DMS114 treated with DMSO at 0.1 percent for 48 hours (cell line): Measurements from ENCODE around the gene UBE2J2.

ENCODE experiments used
- DNase-seq: peaks from one replicate; lab custom pipeline; 2025; ENCODE audit not compliant: unreplicated experiment; lab: John Stamatoyannopoulos, UW

The UBE2J2 gene

DNA sequence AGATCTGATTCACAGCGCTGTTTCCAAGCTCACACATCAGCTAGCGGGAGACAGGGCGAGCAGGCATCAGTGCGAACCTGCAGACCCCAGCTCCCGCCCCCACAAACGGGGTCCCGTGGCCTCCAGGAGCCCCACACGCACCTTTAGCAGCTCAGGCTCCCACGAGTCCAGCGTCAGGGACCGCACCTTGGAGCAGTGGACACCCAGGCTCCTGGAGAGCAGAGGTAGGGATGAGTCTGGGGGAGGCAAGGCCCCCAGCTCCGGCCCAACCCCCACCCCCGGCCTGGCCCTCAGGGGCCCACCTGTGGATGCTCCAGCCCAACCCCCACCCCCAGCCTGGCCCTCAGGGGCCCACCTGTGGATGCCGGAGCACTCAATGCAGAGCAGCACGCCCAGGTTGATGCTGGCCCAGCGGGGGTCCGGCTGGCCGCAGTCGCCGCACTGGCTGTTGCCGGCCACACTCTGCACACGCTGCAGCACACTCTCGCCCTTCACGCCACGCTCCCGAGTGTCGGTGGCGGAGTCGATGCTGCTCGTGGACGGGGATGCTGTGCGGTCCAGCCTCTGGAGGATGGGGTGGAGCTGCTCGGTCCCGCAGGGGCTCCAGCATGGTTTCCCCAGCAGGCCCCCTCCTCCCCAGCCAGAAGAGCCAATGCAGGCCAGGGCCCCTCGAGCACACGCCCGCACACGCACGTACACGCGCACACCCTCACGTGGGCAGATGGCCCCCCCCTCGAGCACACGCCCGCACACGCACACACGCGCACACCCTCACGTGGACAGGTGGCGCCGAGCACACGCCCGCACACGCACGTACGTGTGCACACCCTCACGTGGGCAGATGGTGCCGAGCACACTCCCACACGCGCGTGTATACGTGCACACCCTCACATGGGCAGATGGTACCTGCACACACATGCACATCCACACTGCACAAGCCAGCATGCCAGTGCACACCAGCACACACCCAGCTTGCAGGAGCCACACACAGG, 22.7 kb upstream of the UBE2J2 start:
- no peak for DNase-seq

DNA sequence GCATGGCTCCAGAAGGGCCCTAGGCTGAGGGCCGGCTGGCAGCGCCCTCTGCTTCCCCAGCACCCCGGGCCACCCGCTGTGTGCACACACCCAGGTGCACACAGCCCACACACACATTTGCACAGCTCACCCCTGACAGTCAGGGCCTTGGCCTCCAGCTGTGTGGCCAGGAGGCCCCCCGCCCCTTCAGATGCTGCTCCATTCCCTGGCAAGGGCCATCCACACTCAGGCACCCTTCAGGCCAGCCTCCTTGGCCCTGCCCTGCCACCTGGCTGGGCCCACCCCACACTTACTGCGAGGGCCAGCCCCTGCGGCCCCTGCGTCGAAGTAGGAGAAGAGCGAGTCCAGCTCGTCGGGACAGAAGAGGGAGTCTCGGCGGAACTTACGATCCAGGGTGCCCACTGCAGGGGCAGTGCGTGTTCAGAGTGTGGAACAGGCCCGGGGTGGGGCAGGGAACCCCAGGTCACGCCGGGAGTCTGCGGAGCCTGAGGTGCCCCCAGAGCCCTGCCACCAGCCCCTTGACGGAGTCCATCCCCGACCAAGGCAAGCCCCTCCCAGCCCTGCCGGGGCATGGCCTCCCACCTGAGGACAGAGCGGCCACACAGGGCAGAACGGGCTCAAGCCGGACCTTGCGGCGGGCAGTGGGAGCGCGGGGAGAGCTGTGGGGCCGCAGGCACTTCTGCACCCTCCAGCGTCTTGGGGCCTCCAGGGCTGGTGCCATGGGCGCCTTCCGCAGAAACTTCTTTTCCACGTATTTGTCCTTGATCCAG, 21.7 kb upstream of the UBE2J2 start:
- DNase-seq = no peak

DNA sequence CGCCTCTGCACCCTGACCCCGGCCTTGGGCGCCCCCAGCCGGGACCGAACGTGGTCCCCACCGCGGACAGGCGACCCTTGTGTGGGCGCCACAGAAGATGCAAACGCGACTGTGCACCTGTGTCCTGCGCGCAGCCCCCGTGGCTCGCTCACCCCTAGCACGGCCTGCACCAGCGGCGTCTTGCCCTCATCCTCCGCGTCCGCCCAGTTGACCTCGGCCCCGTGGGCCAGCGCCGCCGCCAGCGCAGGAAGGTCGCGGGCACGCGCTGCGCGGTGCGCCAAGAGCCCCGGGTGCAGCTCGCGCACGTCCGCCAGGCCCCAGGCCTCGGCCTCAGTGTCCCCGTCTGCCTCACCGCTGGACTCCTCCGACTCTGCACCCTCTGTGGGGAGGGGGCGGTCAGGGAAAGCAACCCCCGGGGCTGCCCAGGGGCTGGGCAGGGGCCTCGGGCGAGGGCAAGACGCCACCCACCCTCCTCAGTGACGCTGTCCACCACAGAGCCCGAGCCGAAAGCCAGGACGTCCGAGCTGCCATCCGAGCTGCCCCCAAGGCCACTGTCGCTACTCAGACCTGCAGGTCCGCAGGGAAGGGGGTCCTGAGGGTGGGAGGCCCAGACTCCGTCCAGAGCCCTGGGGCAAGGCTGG, 20.7 kb upstream of the UBE2J2 start:
- DNase-seq = no peak

DNA sequence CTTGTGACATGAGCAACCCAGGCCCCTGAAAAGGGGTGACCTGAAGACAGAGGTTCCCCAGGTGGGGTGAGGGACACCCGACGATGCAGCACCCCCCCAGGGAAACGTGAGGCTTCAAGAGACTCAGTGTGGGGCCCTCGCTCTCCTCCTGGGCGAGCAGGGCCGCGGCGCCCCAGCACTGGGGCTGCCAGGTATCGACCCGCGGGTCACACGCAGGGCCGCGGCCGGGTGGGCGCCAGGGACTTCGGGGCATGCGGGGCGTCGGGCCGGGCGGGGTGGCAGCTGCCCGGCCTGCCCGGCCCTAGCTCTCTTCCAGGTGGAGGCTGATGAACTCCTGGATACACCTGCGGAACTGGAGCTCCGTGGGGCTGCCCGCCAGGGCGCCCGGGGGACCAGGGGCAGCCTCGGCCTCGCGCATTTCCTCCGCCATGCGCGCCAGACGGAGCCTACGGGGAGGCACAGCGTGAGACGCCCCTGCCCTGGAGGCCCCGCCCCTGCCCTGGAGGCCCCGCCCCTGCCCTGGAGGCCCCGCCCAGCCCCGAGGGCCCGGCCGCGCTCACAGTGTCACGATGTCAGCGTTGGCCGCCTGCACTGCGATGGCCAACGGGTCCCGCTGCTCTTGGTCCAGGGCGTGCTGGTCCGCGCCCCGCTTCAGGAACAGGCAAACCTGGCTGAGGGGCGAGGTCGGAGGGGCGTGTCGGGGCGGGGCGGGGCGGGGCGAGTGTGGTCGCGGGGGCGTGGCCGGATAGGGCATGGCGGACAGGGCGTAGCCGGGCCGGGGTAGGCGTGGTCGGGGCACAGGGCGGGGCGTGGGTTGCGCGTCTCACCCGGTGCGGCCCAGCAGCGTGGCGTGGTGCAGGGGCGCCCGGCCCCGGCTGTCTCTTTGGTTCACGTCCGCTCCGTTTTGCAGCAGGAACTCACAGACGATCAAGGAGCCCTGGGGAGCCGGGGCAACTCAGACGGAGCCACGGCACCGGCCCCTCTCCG, 19.9 kb upstream of the UBE2J2 start:
- no peak for DNase-seq

DNA sequence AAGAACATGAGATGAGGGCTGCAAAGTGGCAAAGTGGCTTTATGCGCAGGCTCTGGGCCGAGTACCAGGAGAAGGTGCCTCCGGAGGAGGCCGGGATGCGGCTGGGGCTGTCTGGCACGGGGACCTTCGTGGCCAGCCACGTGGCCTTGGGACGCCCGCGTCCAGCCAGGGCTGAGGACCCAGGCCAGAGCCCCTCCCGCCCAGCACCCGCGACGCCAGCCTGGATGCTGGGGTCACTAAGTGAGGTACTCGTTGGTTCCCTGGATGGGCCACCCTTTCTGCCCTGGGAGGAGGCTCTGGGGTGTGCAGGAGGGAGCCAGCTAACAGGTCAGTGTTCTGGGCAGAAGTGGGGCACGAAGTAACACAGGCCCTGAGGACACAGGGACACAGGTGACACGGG, 19.2 kb upstream of the UBE2J2 start:
- no peak for DNase-seq

DNA sequence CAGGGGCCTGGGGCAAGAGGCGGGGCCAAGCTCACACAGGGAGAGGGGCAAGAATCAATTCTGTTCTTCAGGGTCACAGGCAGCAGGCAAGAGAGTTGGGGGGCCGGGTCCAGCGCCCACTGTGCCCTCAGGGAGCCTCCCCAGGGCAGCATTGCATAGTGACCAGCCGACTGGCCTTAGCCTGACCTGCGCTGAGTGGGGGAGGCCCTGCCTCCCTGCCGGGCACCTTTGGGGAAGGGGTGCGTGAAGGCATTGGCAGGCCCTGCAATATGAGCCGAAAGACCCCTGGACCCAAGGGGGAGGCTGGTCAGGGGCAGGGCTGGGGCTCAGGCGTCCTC, 18.8 kb upstream of the UBE2J2 start:
- no peak for DNase-seq

DNA sequence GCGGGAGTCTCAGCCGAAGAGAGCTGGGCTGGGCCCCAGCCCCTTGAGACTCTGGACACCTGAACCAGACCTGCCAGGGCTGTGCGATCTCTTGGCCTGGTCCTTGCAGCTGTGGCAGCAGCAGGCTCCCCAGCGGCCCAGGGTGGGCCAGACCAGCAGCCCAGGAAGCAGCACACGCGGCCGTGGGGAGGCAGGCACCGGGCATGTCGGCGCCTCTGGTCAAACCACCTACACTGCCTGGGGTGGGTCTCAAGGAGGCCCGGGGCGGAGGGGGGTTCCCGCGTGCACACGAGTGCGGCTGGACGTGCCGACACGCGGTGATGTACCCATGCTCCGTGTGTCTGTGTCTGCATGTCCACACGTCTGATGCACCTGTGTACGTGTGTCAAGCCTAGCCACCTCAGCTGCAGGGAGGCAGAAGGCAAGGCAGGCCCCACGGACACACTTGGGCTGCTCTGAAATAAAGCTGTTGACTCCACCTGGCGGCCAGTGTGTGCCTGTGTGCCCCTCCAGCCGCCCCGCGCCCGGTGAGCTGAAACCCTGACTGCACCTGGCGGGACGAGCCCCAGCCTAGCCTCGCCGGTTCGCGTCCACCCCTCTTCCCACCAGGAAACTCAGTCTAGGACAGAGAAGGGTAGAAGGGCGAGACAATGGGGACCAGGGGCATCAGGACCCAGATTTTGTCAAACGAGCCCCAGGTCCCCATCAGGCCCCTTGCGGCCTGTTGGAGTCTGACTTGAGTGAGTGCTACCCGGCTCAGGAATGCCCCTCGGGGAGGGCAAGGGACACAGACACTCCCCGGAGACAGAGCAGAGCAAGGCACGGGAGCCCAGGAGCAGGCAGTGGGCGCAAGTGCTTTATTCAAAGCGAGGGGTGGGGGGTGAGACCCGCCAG, 18.1 kb upstream of the UBE2J2 start:
- DNase-seq = no peak

DNA sequence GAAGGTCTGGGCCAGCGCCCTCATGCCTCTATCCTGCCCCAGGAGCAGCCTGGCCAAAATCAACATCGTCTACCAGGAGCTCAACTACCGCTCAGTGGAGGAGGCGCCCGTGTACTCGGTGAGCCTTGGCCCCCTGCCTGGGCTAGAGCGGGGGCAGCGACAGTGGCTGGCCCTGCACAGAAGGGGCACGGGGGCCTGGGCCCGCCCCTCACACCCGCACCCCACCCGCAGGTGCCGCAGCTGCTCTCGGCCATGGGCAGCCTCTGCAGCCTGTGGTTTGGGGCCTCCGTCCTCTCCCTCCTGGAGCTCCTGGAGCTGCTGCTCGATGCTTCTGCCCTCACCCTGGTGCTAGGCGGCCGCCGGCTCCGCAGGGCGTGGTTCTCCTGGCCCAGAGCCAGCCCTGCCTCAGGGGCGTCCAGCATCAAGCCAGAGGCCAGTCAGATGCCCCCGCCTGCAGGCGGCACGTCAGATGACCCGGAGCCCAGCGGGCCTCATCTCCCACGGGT, 17.4 kb upstream of the UBE2J2 start:
- no peak for DNase-seq

DNA sequence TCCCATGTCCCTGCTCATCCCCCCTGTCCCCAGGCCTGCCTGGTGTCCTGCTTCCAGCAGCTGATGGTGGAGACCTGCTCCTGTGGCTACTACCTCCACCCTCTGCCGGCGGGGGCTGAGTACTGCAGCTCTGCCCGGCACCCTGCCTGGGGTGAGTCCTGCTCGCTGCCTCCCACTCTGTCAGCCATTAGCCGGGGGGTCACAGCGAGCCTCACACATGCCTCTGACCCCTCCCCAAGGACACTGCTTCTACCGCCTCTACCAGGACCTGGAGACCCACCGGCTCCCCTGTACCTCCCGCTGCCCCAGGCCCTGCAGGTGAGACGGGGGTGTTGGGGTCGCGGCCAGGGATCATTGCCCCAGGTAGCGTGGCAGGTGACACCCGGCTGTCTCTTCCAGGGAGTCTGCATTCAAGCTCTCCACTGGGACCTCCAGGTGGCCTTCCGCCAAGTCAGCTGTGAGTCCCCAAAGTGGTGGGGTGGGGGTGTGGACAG, 16.6 kb upstream of the UBE2J2 start:
- no peak for DNase-seq

DNA sequence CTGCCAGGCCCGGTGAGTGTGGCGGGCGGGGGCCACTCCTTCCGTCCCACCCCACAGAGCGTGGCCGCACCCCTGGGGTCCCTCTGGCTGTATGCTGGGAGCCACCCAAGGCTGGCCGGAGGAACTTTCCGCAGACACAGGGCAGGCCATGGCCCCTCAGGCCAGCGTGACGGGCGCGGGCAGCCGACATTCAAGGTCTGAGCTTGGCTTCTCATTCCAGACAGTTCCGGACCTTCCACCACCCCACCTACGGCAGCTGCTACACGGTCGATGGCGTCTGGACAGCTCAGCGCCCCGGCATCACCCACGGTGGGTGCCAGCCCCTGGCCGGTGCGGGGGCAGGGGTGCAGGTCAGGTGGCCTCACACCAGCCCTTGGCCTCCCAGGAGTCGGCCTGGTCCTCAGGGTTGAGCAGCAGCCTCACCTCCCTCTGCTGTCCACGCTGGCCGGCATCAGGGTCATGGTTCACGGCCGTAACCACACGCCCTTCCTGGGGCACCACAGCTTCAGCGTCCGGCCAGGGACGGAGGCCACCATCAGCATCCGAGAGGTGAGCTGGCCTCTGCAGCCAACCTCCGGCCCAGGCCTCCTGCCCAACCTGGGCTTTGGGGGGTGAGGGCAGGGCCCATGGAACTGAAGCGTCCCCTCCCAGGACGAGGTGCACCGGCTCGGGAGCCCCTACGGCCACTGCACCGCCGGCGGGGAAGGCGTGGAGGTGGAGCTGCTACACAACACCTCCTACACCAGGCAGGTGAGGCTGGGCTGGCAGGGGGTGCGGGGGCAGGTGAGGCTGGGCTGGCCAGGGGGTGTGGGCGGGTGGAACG, 13.8 kb upstream of the UBE2J2 start:
- no peak for DNase-seq

DNA sequence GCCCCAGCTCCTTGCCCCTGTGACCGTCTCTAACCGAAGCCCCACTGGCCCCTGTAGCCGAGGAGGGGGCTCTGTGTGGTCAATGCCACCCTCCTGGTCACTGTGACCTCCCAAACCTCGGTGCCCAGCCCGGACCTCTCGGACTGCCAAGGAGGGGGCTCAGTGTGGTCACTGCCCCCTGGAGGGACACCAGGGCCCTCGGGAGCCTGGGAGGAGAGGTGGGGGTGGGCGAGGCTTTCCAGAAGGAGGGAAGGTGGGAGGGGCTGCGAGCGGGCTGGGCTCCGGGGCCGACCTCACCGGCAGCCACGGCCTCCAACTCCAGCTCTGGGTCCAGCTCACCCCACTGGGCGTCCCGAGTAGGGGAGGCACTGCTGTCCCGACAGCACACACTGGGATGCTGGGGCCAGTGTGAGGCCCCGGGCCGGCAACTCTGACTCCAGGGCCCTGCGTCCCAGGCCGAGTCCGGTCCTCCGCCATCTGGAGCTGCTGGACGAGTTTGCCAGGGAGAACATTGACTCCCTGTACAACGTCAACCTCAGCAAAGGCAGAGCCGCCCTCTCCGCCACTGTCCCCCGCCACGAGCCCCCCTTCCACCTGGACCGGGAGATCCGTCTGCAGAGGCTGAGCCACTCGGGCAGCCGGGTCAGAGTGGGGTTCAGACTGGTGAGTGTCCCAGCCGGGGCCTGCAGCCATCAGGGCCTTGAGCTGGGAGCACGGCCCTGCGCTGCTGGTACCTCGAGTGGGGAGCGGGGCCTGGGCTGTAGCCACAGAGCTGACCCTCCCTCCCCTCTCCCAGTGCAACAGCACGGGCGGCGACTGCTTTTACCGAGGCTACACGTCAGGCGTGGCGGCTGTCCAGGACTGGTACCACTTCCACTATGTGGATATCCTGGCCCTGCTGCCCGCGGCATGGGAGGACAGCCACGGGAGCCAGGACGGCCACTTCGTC, 12.9 kb upstream of the UBE2J2 start:
- no peak for DNase-seq

DNA sequence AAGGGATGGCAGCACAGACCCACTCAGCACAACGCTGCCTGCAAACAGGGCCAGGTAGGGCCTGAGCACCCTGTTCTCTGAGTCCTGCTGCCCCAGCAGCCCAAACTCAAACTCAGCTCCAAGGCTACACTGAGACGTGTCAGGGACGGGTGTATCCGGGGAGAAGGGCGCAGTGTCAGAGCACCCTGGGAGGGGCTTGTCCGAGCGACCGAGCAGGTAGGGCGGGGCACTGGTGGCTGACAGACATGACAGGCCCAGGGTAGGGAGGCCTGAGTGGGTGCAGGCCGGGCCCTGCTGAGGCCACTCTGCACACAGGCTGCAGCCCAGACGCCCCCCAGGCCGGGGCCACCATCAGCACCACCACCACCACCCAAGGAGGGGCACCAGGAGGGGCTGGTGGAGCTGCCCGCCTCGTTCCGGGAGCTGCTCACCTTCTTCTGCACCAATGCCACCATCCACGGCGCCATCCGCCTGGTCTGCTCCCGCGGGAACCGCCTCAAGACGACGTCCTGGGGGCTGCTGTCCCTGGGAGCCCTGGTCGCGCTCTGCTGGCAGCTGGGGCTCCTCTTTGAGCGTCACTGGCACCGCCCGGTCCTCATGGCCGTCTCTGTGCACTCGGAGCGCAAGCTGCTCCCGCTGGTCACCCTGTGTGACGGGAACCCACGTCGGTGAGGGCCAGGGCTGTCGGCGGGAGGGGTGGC, 12.1 kb upstream of the UBE2J2 start:
- no peak for DNase-seq

DNA sequence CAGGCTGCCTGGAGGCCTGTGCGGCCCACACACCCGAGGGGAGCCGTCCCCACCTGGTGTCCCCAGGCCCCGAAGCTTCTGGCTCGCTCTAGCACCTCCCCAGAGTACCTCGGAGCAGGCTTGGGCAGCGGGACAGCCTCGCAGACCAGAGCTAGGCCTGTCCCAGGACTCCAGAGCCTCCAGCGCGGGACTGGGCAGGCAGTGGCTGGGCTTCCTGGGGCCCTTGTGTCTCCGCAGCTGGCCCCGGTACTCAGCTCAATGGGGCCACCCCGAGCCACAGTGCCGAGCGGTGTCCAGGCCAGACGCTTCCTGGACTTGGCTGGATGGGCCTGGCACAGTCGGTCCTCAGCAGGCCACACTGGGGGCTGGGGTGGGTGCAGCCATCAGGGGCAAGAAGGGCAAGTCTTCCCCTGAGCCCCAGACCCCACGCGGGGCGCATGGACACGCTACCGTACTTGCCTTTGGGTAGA, 11.5 kb upstream of the UBE2J2 start:
- DNase-seq = no peak

DNA sequence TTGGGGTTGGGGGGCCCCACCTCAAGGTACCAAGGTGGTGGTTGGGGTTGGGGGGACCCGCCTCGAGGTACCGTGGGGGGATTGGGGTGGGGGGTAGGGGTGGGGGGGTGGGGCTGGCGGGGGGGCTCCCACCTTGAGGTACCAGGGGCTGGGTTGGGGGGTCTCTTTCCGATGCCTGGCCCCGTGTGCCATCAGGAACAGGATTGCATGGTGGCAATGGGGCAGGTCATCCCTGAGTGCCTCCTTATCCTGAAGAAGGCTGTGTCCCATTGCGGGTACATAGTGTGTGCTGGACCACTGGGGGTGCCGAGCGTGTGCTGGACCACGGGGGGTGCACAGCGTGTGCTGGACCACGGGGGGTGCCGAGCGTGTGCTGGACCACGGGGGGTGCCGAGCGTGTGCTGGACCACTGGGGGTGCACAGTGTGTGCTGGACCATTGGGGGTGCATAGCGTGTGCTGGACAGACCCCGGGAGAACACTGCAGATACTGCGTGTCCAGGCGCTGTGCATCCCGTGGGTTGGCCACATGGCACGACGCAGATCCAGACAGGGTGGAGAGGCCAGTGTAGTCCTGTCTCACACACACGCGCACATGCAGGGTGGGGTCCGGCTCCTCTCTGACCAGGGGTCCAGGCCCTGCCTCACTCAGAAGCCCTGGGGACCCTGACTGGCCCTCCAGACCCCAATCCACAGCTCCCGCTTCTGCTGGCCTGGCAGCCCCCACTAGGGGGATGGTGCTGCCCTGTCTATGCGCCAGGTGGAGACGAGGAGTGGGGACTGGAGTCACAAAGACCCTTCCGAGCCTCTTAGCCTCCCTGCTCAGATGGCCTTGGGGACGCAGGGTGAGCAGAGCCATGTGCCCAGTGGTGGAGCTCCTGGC, 10.8 kb upstream of the UBE2J2 start:
- DNase-seq = no peak

DNA sequence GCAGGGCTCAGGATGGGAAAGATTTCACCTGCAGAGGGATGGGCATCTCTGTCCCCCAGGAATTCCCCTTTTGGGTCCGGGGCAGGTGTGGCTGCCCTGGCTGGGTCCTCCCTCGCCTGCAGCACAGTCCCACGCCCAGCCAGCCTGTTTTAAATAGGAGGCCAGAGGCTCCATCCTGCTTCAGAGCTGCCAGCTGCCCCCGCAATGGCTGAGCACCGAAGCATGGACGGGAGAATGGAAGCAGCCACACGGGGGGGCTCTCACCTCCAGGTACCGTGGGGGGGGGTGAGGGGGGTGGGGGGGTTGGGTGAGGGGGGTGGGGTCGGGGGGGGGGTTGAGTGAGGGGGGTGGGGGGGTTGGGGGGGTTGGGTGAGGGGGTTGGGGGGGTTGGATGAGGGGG, 10.2 kb upstream of the UBE2J2 start:
- no peak for DNase-seq

DNA sequence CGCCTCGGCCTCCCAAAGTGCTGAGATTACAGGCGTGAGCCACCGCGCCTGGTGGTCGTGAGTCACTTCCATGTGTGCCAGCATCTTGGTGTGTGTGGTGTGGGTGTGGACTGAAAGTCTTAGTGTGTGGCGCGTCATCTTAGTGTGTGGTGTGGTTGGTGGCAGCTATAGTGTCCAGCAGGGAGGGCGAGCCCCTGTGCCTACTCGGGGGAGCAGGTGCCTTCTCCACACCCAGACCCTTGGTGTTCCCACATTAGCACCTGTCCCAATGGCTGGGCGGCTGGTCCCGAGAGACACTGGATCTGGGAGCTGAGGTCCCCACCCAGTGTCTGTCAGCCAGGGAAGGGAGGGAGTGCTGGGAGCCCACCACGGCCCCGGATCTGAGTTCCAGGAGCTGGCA, 9.3 kb upstream of the UBE2J2 start:
- no peak for DNase-seq
